HTR-8/SVneo (cell line): ENCODE results near the gene PRKCB.

Experiments used
- DNase-seq: peaks from one replicate; pipeline ENCODE4 v3.0.0; 2011; ENCODE audit warnings: low spot score, mixed read lengths; ENCODE audit not compliant: insufficient read length
- FAIRE-seq: peaks from 2 replicates; lab custom pipeline; 2011; peaks lifted over from hg19 to GRCh38; lab: Jason Lieb, UNC

The PRKCB gene

GRCh38 chr16:24257958-24258357 lies 422.2 kb downstream of the PRKCB start:
- FAIRE-seq = no peak

GRCh38 chr16:24258791-24259190 lies 423.0 kb downstream of the PRKCB start:
- FAIRE-seq = no peak
- DNase-seq = no peak

More at GRCh38 chr16:24257958-24258357, 422.2 kb downstream of the PRKCB start:
- DNase-seq = no peak

DNA sequence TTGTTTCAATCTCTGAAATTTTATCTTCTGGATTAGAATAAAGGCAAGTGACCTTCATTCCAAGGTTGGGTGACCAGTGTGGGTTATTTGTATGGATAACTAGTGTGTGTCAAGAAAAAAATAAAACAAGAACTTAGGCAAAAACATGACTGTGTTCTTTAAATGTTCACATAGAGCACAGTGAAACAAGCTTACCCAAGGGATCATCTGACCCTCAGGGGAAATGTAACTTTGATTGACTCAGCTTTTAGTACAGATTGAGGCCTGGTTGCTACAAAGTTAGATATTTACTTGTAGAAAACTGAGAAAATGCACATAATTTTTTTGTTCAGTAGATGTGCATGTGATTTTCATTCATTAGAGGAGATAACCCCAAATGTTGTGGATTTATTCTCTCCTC lies 427.0 kb downstream of the PRKCB start:
- FAIRE-seq (no peak), DNase-seq (no peak)
